Large intestine (tissue), 1 donor: ENCODE measurements around the gene EIF3F. TPM values are rescaled to one million over a fixed set of nuclear protein-coding genes. Genes with fewer than 3 reads are reported as not detected.

ENCODE experiments used
- polyA plus RNA-seq: library from polyadenylated mRNA; unstranded; fragments of 120-200 nt; gene quantifications from one replicate; pipeline ENCODE4 v1.2.1, GENCODE V29; 2013

Gene EIF3F
- polyA plus RNA-seq, 1 donor = 357 TPM

Other genes with a start within 250 kb of the EIF3F start
- not detected for gene OR5P2, start 190.4 kb upstream of the EIF3F start, polyA plus RNA-seq
- not detected for gene OR5P3, start 156.5 kb upstream of the EIF3F start, polyA plus RNA-seq
- 0.06 TPM for gene OR10A6, start 56.1 kb upstream of the EIF3F start, polyA plus RNA-seq
- gene OR10A3, start 45.6 kb upstream of the EIF3F start, polyA plus RNA-seq = 0.04 TPM
- gene NLRP10, start 21.9 kb upstream of the EIF3F start, polyA plus RNA-seq = not detected
- 15.2 TPM for gene TUB, start 93.9 kb downstream of the EIF3F start, polyA plus RNA-seq
- gene RIC3, start 181.7 kb downstream of the EIF3F start, polyA plus RNA-seq = 9.0 TPM